GM21515 (cell line): ENCODE results near the gene SLC2A10.

Experiments used
- ATAC-seq: cut with Tn5 transposase; IDR thresholded peaks from one replicate; pipeline ENCODE4 v1.9.1; 2021; ENCODE audit not compliant: unreplicated experiment

The SLC2A10 gene

GRCh38 chr20:46725186-46726165, 16.0 kb downstream of the SLC2A10 start:
- no peak for ATAC-seq

DNA sequence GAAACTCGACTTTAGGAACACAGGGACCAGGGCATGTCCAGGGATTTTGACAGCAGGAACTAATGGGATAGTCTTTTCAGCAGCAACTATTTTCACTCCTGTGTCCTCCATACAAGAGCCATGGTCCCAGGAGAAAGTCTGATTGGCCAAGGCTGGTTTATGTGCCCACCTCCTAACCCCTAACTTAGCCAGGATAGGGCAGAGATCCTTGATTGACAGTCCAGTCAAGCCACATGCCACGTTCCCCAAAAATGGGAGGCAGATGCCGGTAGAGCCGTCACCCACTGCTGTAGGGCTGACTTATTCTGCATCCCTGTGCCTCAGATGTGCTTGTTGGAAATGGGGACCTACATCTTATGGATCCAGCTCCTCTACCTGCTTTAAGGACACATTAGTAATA, 22.3 kb downstream of the SLC2A10 start:
- ATAC-seq: no peak

- no peak for ATAC-seq
Measured at GRCh38 chr20:46735436-46735835, 26.0 kb downstream of the SLC2A10 start.

DNA sequence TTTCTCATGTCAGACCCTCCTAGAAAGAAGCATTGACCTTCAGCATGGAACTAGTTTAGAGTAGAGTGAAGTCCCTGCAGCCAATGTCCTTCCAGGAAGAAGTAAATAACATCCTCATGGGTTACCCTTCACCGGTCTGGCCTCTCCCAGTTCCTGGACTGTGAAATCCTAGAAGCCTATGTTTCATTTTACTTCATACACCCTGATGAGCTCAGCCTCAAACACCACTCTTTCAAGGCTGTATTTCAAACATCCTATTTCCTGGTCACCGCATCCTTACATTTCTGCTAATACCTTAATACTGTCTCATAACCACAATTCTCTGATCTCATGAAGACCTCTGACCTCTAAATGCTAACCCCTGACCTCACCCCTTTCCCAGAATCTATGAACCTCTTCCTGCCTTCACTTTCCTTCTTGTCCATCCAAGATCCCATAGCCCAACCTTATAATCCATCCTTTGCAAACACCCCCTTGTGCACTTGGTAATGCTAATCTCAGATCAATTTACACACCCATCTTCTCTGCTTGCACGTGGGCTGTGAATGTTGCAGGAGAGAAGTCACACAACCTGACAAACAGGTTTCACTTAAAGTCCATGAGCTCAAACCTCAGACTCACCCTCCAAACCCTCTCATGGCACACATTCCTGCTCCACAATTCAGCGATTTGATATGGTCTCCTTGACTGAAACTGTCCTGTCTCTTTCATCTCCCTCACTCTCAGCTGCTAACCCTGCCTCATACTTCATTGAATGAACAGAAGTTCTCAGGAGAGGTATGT, 30.2 kb downstream of the SLC2A10 start:
- no peak for ATAC-seq

GRCh38 chr20:46740214-46740609, 30.8 kb downstream of the SLC2A10 start:
- ATAC-seq: no peak

GRCh38 chr20:46741924-46742668, 32.6 kb downstream of the SLC2A10 start:
- no peak for ATAC-seq

DNA sequence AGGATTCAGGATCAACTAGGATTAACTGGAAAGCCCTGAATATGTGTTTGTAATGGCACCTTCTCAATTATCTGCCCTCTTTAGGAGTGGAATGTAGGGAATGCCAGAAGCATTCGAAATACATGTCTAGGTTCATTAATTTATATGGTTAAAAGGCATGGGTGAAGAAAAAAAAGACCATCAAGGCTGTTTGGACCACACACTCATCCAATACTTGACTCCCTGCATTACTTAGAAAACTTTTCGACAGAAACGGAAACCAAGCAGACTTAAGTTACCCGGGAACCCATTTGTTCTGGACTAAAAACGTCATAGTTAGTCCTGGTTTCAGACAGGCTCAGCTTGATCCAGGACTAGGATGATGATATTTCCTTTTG, 33.2 kb downstream of the SLC2A10 start:
- ATAC-seq: no peak

- ATAC-seq: no peak
Measured at GRCh38 chr20:46743088-46743487, 33.6 kb downstream of the SLC2A10 start.

DNA sequence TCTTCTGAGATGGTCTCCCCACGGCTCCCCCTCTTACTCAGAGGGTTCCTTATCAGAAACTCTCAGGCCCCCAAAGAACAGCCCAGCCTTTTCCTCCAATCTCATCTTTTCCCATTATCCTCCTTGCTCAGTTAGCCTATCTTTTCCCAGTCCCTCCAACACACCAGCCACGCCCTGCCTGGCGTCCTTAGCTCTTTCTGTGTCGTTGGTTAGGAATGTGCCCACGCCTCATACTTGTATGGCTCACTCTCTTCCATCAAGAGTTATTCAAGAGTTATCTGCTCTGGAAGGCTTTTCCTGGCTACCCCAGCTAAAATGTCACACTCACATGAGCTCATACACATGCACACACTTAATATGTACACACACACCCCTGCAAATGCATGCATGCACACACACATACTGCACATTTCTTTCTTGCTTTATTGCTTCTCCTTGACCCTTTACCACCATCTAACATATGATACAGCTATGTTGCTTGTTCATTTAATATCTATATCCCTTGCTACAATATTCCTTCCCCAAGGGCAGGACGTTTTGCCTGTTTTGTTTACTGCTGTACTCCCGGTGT, 37.6 kb downstream of the SLC2A10 start:
- no peak for ATAC-seq

DNA sequence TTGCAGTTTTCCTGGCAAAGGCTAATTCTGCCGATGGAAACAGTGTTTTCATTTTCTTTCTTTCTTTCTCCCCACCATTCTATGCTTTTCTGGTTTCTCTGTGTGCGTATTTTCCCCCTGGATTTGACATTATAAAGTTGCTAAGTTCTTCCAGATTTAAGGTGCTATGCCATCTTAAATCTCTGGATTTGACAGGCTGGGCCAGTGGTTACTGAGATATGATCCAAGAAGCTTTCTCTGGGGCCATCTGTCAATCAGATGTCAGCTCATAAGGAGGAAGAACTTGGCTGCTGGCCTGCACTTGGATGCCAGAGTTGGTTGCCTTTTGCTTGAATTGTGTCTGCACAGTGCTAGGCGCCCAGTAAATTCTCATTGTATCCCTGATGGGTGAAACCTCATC, 39.7 kb downstream of the SLC2A10 start:
- ATAC-seq: no peak

GRCh38 chr20:46751856-46752255, 42.4 kb downstream of the SLC2A10 start:
- ATAC-seq: no peak

GRCh38 chr20:46752728-46753127, 43.3 kb downstream of the SLC2A10 start:
- no peak for ATAC-seq

DNA sequence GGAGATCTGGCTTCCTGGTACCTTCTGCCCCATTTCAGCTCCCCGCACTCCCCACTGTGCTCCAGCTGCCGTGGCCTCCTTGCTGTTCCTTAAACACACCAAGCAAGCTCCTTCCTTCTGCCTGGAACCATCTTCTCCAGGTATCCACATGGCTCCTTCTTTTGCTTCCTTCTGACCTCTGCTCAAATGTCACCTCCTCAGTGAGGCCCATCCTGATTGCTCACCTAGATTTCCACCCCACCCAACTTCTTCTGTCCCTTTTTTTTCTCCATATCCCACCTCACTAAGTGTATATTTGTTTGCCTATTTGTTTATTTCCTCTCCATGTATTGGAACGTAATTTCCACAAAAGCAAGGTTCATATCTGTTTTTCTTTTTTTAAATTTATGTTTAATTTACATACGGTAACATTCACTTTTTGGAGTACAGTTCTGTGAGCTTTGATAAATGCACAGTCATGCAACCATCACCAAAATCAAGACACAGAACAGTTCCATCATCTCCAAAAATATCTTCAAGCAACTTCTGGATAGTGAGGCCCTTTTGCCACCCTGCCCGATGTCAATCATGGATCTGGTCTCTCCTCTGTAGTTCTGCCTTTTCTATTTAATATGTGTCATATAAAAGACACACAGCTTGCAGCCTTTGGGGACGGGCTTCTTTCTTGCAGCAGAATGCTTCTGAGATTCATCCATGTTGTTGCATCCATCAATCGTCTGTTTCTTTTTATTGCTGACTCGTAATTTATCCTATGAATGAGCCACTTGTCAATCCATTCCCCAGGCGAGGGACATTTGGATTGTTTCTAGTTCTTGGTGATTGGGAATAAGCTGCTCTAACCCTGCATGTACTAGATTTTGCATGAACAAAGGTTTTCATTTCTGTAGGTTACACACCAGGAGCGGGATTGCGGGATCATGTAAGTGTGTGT, 46.3 kb downstream of the SLC2A10 start:
- no peak for ATAC-seq

- ATAC-seq: no peak
Measured at GRCh38 chr20:46756419-46756818, 47.0 kb downstream of the SLC2A10 start.

DNA sequence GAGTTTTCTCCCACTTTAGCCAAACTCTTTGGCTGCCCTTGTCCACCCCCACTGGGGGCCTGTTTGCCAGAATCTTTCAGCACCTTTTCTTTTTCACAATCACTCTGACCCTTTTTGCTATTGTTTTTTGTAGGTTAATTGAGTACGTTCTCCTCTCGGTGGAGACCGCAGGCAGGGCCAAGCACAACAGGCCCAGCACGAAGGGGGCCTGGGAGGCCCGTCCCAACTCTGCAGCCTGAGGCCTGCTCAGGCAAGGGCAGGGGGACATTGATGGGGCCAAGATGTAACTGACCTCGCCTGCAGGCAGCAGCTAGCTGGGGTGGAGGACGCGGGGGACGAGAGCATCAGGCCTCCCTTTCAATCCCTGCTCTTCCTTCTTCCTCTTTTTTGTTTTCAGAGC, 47.7 kb downstream of the SLC2A10 start:
- no peak for ATAC-seq

DNA sequence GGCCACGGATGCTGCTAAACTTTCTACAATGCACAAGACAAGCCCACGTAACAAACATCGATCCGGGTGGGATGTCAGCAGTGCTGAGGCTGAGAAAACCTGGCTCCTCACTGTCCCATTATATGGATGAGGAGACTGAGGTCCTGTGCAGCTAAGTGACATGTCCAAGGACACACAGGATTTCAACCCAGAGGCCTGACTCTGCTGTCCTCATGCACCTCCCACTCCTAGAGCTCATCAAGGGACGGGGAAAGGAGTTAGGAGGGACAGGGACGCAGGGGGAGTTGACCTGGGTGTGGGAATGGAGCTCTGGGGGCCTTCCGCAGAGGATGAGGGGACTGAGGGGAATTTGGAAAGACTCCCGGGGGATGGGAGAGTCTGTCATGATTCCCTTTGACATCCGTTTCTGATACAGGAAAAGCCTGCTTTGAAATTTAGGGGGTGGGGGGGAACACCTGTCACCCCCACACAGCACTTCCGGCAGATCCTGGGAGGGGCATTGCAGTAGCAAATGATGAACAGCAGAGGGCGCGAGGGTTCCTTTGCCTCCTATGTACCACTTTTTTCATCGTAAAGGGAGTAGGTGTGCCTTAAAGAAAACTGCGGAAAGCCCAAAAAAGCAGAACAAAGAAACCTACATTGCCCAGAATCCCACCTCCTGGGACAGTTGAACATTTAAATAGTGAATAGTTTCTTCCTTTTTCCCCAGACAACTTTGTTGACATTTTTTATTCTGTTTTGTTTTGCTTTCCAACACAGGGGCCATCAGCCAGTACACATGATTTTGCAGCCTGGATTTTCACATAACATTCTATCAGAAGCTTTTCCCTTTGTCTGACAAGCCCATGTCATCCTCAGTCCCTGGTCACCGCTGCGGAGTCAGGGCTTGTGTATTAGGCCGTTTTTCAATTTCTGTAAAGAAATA, 48.6 kb downstream of the SLC2A10 start:
- no peak for ATAC-seq

DNA sequence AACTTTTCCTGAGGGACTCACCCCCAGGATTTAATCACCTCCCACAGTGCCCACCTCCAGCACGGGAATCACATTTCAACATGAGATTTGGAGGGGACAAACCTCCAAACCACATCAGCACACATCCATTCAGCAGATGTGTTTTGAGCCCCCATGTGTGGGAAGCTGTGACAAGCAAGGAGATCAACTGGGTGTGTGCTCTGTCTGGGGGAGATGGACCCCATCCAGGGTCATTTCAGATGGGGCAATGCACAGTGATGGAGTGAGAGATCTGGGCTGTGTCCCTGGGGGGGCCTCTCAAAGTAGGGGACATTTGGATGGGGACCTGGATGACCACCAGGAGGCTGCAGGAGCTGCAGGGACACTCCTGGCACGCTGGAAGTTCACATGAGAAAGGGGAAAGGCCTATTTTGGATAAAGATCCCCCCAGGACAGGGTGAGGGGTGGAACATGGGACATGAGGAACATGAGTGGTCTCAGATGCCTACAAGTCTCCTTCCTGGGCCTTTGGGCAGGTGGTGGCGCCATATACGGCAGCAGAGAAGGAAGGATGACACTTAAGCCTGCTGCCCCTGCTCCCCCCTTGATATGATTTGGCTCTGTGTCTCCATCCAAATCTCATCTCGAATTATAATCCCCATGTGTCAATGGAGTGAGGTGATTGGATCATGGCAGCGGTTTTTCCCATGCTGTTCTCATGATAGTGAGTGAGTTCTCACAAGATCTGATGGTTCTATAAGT, 49.6 kb downstream of the SLC2A10 start:
- no peak for ATAC-seq

GRCh38 chr20:46761566-46761965, 52.1 kb downstream of the SLC2A10 start:
- no peak for ATAC-seq
